CD4-positive, alpha-beta T cell treated with Interleukin-1 beta for 1 hour (primary cell): Measurements from ENCODE around the gene HRNR.

Source experiments
- DNase-seq, 2 donors: peaks; one replicate each; pipeline ENCODE4 v3.0.0-alpha.2; 2020 to 2022

HRNR gene

GRCh38 chr1:152188673-152189591 lies 35.1 kb downstream of the HRNR start:
- DNase-seq: peak; percentile 73 to 77

DNA sequence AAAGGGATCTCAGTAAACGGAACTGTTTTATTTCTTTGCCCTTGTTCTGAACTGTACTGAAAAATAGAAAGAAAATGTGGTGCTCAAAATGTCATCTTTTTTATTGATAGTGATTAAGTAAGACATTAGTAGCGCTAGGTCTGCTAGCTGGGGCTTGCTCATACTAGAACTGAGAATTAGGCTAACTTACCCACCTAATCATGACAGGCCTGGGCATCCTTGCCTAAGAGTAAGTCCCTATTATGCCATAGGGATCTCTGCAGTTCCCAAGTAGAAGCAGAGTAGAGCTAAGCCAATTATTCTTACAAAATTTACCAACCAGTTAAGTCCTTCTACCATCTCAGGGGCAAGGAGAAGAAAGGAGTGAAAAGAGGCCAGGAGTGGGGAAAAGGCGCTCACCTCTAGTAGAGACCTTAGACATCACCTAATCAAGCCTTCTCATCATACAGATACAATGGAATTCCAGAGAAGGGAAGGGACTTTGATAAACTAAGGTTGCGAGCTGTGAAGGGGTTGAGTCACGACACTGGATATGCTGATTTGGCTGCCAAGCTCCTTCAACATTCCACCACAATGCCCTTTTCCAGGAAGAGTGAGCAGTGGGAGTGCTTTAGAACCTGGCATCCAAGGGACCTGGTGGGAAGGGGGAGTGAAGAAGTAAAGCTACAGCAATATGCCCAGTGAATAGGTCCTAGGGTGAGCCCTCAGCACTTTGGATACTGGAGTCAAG lies 37.3 kb downstream of the HRNR start:
- no peak for DNase-seq

DNA sequence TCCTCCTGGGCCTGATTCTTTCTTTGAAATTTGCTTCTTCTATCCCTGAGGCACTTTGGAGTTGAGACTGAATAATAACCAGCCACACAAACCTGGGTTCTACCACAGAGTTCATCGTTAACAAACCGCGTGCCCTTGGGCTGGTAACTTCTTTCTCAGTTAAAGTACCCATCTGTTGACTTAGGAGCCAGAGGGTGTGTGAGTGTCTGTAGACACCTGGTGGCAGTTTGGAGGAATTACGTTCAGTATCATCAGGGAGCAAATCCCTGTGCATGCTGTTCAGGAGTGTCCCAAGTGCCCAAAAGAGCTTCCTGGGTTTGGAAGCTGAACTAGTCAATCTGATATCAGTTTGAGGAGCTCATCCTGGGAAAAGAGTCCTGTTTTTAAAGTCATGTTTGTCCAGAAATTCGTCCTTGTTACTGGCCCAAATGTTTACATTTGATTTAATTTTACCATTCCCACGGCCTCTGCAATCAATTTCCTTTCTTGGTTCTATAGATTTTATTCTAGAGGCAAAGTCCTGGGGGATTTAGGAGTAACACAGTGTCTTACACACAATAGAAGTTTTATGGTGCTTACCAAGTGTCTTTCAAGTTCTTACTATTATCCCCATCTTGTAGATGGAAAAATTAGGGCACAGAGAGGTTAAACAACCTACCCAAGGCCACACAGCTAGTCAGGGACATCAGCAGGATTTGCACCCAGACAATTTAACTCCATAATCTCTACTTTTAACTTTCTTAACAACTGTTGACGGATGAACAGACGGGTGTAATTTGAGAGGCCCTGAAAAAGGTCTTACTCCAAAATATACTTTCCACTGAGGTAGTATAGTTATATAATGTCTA lies 38.2 kb downstream of the HRNR start:
- peak; percentile 49 to 63 for DNase-seq

GRCh38 chr1:152182944-152183361 lies 41.0 kb downstream of the HRNR start:
- no peak for DNase-seq

GRCh38 chr1:152182431-152182830 lies 41.6 kb downstream of the HRNR start:
- DNase-seq: peak in 1 of 2 donors; percentile 17

- DNase-seq: no peak
Measured at GRCh38 chr1:152179566-152179965, 44.4 kb downstream of the HRNR start.

DNA sequence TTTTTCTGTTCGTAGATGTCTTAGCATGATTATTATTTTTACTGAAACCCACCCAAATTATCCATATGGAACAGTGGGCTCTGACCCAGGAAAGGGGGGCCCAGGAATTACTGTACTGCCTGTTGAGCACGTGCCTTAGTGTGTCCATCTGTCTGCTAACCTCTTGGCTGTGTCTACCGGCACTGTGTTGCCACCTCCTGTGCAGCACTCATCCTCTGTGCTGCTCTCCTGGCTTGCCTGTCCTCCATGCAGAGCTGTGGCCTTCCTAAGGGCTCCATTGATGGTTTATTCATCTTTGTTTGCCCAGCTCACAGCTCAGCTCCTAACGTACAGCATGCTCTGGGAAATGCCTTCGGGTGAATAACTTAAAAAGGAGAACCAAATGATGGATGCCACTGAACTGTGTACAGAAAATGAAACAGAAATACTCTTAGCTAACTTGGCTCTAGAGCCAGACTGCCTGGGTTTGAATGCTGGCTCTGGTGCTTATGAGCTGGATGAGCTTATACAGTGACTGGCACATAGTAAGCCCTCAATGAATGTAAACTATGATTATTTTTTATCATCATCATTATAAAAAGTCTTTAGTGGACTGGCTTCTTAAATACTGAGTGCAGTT lies 53.6 kb downstream of the HRNR start:
- DNase-seq: no peak

DNA sequence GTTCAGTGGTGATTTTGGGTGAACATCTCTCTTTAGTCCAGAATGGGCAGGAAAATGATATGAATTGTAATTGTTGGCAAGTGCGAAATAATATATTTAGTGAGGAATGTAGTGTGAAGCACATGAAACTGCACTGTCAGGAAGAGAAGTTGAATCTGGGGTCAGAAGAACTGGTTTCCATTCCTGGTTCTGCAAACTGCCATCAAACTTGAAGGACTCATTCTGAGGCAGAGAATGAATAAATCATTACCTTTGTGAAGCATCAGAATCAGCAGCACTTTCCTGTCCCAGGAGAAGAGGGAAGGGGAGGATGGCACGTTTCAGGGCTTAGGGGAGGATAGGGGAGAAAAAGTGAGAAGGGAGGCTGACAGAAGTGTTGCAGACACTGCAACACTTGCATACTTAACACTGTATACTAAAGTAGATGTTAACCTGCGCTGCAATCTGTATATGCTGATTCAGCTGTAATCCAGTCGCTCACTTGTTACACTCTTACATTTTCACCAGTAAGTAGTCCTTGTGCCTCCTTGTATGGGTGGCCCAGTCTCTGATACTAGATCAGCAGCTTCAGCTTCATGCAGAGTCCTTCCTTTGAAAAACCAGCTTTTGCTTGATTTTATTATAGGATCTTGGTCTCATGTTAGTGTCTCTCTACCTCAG lies 54.5 kb downstream of the HRNR start:
- no peak for DNase-seq

GRCh38 chr1:152168535-152168868 lies 55.5 kb downstream of the HRNR start:
- no peak for DNase-seq

GRCh38 chr1:152167835-152168534 lies 56.0 kb downstream of the HRNR start:
- DNase-seq: no peak

DNA sequence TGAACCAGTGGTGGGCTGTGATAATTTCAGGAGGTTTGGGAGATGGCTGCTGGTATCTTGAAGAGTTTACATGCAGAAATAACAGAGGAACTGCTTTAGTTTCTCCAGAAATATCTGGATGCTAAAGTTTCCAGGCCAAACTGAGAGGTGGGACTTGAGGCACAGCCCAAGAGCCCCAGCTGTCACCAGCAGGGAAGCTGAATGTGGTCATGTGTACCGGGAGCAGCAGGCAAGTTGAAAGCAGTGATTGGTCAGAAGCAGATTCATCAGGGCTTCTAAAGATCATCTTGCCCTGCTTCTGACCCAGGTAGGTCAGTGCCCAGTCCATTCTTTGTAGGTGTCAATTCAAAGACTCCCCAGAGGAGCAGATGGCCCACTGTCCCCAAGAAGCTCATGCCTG lies 57.0 kb downstream of the HRNR start:
- no peak for DNase-seq

DNA sequence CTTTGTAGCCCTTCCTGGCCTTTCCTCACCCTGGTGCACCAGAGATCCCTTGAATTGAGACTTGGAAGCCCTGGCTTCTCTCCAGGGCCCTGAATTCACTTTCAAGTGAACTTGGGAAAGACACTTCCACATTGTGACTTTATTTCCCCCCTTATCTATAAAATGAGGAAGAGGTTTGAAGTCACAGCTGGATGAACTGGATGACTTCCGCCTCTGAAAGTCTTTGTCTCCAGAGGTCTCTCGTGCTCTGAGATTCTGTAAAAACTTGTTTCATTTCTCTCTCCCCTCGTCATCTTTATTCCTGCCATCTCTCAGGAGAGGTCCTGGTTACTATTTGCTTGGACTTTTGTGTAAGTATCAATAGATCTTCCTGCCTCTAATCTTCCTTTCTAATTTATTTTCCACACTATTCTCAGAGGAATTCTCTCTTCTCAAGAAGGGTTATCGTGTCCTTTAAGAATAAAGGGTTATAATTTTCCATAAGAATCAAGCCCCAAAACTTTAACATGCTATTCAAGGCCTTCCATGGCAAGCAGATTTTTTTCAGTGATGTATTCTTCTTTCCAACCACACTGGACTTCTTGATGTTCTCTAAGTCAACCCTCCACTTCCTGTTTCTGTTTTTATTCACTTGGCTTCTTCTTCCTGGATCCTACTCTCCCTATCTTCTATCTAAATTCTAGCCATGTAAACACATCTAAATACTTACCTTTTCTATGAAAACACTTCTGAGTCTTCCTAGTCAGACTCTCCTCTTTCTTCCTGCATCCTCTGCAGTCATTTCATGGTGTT lies 58.5 kb downstream of the HRNR start:
- DNase-seq: no peak

DNA sequence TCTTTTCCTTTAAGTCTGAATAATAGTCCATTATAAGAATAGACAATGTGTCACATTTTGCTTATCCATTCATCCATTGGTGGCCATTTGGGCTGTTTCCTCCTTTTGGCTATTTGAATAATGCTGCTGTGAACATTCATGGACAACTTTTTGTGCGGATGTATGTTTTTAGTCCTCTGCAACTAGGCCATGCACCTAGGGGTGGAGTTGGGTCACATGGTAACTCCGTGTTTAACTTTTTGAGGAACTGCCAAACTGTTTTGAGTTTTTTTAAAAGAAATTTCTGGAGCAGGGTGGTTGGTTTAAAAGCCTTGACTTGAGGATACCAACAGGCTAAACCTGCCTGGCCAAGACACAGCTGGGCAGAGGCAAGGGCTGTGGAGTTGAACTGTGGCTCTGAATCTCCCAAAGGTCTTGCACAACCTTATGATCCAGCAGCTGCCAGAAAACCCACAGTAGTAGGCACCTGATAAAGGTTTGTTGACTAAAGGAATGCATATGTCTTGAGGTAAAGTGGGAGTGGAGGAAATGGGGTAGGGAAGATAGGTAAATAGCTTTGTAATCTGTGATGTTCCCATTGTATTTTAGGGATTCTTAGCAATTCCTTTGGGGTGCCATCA lies 59.4 kb downstream of the HRNR start:
- DNase-seq: no peak

DNA sequence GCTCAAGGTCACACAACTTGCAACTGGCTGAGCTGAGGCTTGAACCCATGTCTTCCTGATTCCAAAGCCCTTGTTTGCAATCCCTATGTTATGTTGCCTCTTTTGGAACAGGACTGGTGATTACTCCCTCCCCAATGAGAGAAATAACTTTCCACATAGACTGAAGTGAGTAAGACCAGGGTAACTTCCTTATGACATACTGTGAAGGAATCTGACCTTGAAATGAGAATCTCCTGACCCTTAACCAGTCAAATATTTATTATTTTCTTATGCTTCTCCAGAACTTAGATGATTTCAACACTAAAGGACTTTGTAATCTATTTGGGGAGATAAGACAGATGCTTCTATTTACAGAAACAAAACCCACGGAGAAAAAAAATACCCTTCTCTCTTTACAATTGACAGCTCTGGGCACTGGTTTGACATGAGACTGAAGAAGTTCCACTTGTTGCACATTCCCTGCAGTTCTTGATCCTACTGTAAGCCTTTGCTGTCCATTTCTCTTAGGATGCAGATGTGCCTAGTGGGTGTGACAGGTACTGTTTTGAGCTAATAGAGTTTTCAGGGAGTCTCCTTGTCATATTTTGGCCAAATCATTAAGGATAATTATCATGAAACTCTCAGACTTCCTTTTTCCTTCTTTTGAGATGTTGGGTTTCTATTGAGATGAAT lies 61.1 kb downstream of the HRNR start:
- no peak for DNase-seq
